Cardiac muscle cell (in vitro differentiated cells and primary cell): ENCODE results near the gene USB1. TPM values are rescaled to one million over a fixed set of nuclear protein-coding genes. Genes with fewer than 3 reads are reported as not detected.
"Not testable (repeated sequence)": the region's sequence is repeated elsewhere in the genome, so short reads cannot be mapped to it uniquely, and the experiment has no call there.

ENCODE experiments used
- DNase-seq, 2 donors: peaks; one replicate each; pipeline versions ENCODE4 v3.0.0 to v3.0.0-alpha.2; 2010 to 2017; ENCODE audit warnings: low read depth in 1 of 2, low spot score in 1 of 2
- H3K27ac ChIP-seq: fragments of 200-600 bp; sonication (generic); 2 replicates; pipeline ENCODE4 v1.5.1; 2016
- H3K27me3 ChIP-seq: fragments of 200-600 bp; sonication (generic); 2 replicates; pipeline ENCODE4 v1.6.0; 2016; ENCODE audit warnings: control low read depth
- H3K36me3 ChIP-seq: fragments of 200-600 bp; sonication (generic); 2 replicates; pipeline ENCODE4 v1.5.1; 2016; ENCODE audit warnings: control low read depth
- H3K4me1 ChIP-seq: fragments of 200-600 bp; sonication (generic); 2 replicates; pipeline ENCODE4 v1.8.1; 2017; ENCODE audit warnings: low read depth, mild to moderate bottlenecking, mixed run types
- H3K4me3 ChIP-seq: fragments of 200-600 bp; sonication (generic); 2 replicates; pipeline ENCODE4 v1.5.1; 2016; ENCODE audit warnings: mild to moderate bottlenecking
- H3K9me3 ChIP-seq: fragments of 200-600 bp; sonication (generic); 2 replicates; pipeline ENCODE4 v1.5.1; 2017; ENCODE audit warnings: low read depth, mild to moderate bottlenecking, control low read depth
- CTCF ChIP-seq: IDR thresholded peaks from 2 replicates; pipeline ENCODE4 v1.5.1; 2012; ENCODE audit warnings: low read depth, mild to moderate bottlenecking, low read length
- polyA plus RNA-seq: library from polyadenylated mRNA; unstranded; fragments of >200 nt; fragmentation: Nextera tagmentation; extraction: Ambion mirVana; gene quantifications from 2 replicates; pipeline ENCODE4 v1.2.1, GENCODE V29; 2016
- total RNA-seq: library from RNA; depleted of rRNA; stranded (reverse); fragments of >200 nt; gene quantifications from 2 replicates; pipeline ENCODE4 v1.2.3, GENCODE V29; 2016

Gene USB1
- total and polyA plus RNA-seq, 2 experiments from 2014 or later, result 48.3 to 60.8 TPM

DNA sequence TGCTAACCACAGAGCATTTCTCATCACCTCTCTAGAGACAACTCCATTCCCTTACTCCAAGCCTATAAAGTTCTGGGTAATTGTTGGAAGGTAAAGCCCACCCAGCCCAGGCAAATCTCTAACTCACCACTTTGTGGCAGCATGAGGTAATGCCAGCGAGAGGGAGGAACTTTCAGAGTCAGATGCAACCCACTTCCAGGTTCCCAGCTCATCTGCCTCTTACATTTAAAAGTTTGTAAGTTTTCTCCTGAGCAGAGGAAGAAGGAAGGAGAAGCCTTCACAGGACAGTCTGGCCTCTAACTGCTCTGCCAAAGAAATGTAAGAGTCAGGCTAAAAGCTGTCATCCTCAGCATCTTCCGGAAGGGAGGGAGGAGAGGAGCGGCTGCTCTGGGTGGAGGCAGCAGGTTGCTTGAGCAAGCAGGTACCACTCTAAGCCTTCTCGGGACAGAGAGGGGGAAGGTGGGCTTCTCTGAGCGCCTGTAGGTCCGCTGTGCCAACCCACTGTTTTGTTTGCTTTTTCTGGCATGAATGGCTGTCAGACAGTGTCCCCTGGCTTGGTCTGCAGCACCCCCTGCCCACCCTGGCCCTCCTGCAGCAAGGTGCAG lies 1.7 kb upstream of the USB1 start:
- Histone ChIP-seq H3K4me3 (peak overlapping the region; percentile 55), H3K36me3 (peaks cover 8% of the 10 kb centered on the region), H3K4me1 (peaks cover 16% of the 10 kb centered on the region), H3K9me3 (no peaks in the 10 kb centered on the region), H3K27me3 (no peaks in the 10 kb centered on the region), H3K27ac (peak overlapping the region; percentile 93)
- DNase-seq, result no peak
- no peak for TF ChIP-seq CTCF

- Histone ChIP-seq H3K27ac (peak within 1 kb of the TSS; percentile 93), H3K4me3 (peak within 1 kb of the TSS; percentile 55), H3K36me3 (peaks cover 11% of the 10 kb centered on the region), H3K9me3 (no peaks in the 10 kb centered on the region), H3K27me3 (no peaks in the 10 kb centered on the region), H3K4me1 (peaks cover 16% of the 10 kb centered on the region)
- TF ChIP-seq CTCF, result no peak
- DNase-seq, result peak in 1 of 2 donors; percentile 56
Observed at GRCh38 chr16:57999971-58000705, 1.1 kb upstream of the USB1 start, which contains the start of gene ZNF319. Gene ZNF319, minus strand, starts transcription at chr16:58000672. Its CDS starts 2,407 bp downstream, at chr16:57998265.

- H3K36me3 ChIP-seq, result peaks cover 3% of the 10 kb centered on the region
- no peak for TF ChIP-seq CTCF
- no peak overlapping the region for H3K27ac ChIP-seq
- no peak for DNase-seq
- H3K4me1 ChIP-seq, result peaks cover 16% of the 10 kb centered on the region
- no peaks in the 10 kb centered on the region for H3K9me3 ChIP-seq
- peak overlapping the region; percentile 55 for H3K4me3 ChIP-seq
- no peaks in the 10 kb centered on the region for H3K27me3 ChIP-seq
Observed at GRCh38 chr16:58001781-58002415, 691 bp downstream of the USB1 start.

DNA sequence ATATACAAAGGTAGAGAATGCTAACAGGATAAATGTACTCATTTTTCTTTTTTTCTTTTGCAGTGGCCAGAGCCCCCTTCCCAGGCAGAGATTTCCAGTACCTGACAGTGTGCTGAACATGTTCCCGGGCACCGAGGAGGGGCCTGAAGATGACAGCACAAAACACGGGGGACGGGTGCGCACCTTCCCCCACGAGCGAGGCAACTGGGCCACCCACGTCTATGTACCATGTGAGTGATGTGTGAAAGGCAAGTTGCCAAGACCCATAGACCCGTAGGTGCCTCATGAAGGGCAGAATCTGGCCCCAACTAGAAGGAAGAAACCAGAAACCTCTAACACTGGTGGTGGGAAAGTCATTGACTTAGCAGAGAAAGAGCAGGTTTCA lies 1.2 kb downstream of the USB1 start:
- no peaks in the 10 kb centered on the region for H3K27me3 ChIP-seq
- H3K9me3 ChIP-seq, result no peaks in the 10 kb centered on the region
- peaks cover 16% of the 10 kb centered on the region for H3K4me1 ChIP-seq
- H3K4me3 ChIP-seq, result no peak overlapping the region
- peaks cover 3% of the 10 kb centered on the region for H3K36me3 ChIP-seq
- H3K27ac ChIP-seq, result no peak overlapping the region
- DNase-seq, result no peak
- no peak for TF ChIP-seq CTCF

DNA sequence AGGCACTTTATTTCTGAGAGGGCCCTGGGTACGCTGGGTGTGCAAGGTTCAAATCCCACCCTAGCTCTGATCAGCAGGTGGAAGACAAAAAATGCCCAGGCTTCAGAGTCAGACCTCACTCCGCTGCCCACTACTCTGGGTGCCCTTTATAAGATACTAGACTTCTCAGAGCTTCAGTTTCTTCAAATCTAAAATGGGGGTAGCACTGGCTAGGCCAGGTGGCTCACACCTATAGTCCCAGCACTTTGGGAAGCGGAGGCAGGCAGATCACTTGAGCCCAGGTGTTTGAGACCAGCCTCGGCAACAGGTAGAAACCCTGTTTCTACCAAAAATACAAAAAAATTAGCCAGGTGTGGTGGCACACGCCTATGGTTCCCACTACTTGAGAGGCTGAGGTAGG lies 1.7 kb downstream of the USB1 start:
- Histone ChIP-seq H3K36me3 (peaks cover 3% of the 10 kb centered on the region), H3K4me1 (peaks cover 16% of the 10 kb centered on the region), H3K9me3 (no peaks in the 10 kb centered on the region), H3K27me3 (no peaks in the 10 kb centered on the region), H3K27ac (no peak overlapping the region), H3K4me3 (no peak overlapping the region)
- TF ChIP-seq CTCF, result no peak
- no peak for DNase-seq

GRCh38 chr16:58004736-58005135 lies 3.5 kb downstream of the USB1 start:
- not testable (repeated sequence) for H3K27ac ChIP-seq, H3K27me3 ChIP-seq, H3K4me1 ChIP-seq, H3K4me3 ChIP-seq, H3K9me3 ChIP-seq, H3K36me3 ChIP-seq
- peak in 1 of 2 donors; percentile 27 for DNase-seq
